ENCODE data around the gene FARS2. TPM values are rescaled to one million over a fixed set of nuclear protein-coding genes. Genes with fewer than 3 reads are reported as not detected.

The FARS2 gene
- polyA plus RNA-seq, 3 donors = 12.2 to 21.6 (median 17.7) TPM

DNA sequence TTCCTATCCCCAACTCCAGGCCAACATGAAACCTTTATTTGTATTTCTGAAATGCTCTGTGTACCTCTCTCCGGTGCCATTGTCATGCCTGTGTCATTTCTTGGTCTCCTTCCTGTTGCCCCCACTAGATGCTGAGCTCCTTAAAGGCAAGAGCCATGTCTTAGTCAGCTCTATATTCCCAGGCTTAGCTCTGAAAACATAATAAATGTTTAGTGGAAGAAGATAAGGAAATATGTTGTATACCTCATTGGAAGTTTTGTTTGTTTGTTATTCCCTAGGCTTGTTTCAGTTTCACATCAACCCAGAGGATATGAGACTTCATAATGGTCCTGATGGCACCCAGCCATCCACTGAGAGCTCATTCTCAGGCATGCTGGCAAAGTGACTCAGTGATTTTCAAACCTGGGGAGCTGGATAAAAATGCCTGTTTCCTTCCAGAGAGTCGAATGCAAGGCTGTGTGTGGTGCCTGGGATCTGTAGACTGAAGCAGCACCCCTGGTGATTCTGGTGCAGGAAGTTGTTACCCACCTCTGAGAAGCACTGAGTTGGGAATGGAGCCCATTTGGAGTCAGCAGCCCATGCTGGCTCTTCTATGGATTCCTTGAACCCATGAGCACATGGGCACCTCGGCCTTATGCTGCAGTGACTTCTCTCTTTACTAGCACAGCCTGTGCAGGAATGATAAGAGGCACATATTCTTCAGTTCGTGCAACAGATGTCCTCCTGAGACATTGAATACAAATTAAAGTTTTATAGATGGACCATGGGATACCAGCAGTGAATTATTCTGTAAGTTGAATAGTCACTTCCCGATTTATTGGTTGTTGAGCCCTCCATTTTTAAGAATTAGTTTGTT, 205.2 kb downstream of the FARS2 start:
- Mint-ChIP-seq H3K4me1 (peaks cover 3% of the 10 kb centered on the region), H3K36me3 (no peaks in the 10 kb centered on the region), H3K9me3 (no peaks in the 10 kb centered on the region), H3K4me3 (no peak overlapping the region), H3K27me3 (ENCODE audit: low read depth in 3 of 3) (no peaks in the 10 kb centered on the region), H3K27ac (no peak overlapping the region)
- DNase-seq = no peak
- Histone ChIP-seq H3K27ac (ENCODE audit: low read depth in 1 of 2, low read length in 2 of 2) (no peak overlapping the region), H4K20me1 (ENCODE audit: insufficient read depth, low read length) (no peaks in the 10 kb centered on the region), H3K9me3 (replicated peaks in 1 of 2; ENCODE audit: control insufficient read depth in 1 of 2, insufficient read depth in 1 of 2, low read length in 2 of 2) (no peaks in the 10 kb centered on the region), H2AFZ (ENCODE audit: insufficient read depth, low read depth, low read length, poor library complexity, severe bottlenecking) (no peak overlapping the region), H3K36me3 (replicated peaks in 1 of 2; ENCODE audit: control insufficient read depth in 1 of 2, insufficient read depth in 2 of 2, low read length in 2 of 2) (no peaks in the 10 kb centered on the region), H3K4me3 (replicated peaks in 1 of 3; ENCODE audit: low read depth in 2 of 3, low read length in 3 of 3) (no peak overlapping the region), H3K27me3 (ENCODE audit: control insufficient read depth in 2 of 2, insufficient read depth in 2 of 2, low read length in 2 of 2) (no peaks in the 10 kb centered on the region), H3K4me1 (ENCODE audit: control insufficient read depth in 1 of 2, insufficient read depth in 2 of 2, low read length in 2 of 2) (no peaks in the 10 kb centered on the region), H3K79me2 (ENCODE audit: insufficient read depth, low read length) (no peaks in the 10 kb centered on the region), H3K9ac (ENCODE audit: insufficient read depth, low read length, poor library complexity, severe bottlenecking) (no peak overlapping the region), H3K4me2 (replicated peaks; ENCODE audit: extremely low read depth, low read length, poor library complexity, severe bottlenecking) (no peak overlapping the region)
- intact Hi-C loops (cut with micrococcal nuclease) = loop anchor here in 1 of 2 donors (10.0 kb wide), 1 partner anchor 1078 kb away; no protein-coding TSS in a partner anchor
- 75% methylated on average over 2 of the region's 5 CpGs for WGBS (ENCODE audit: insufficient coverage)
- no peak for TF ChIP-seq CTCF (IDR thresholded peaks at IDR 0.05)

GRCh38 chr6:5468586-5468985, 207.3 kb downstream of the FARS2 start:
- H3K9me3 ChIP-seq (replicated peaks in 1 of 2; ENCODE audit: control insufficient read depth in 1 of 2, insufficient read depth in 1 of 2, low read length in 2 of 2) = no peaks in the 10 kb centered on the region
- no peak overlapping the region for H3K4me3 ChIP-seq (replicated peaks in 1 of 3; ENCODE audit: low read depth in 2 of 3, low read length in 3 of 3)
- H3K9ac ChIP-seq (ENCODE audit: insufficient read depth, low read length, poor library complexity, severe bottlenecking) = no peak overlapping the region
- no peaks in the 10 kb centered on the region for H4K20me1 ChIP-seq (ENCODE audit: insufficient read depth, low read length)
- H3K27me3 ChIP-seq (ENCODE audit: control insufficient read depth in 2 of 2, insufficient read depth in 2 of 2, low read length in 2 of 2) = no peaks in the 10 kb centered on the region
- Mint-ChIP-seq H3K4me3 (no peak overlapping the region), H3K9me3 (no peaks in the 10 kb centered on the region), H3K36me3 (no peaks in the 10 kb centered on the region), H3K27me3 (ENCODE audit: low read depth in 3 of 3) (no peaks in the 10 kb centered on the region), H3K27ac (no peak overlapping the region), H3K4me1 (peaks cover 3% of the 10 kb centered on the region)
- H3K4me1 ChIP-seq (ENCODE audit: control insufficient read depth in 1 of 2, insufficient read depth in 2 of 2, low read length in 2 of 2) = no peaks in the 10 kb centered on the region
- no peak for TF ChIP-seq CTCF (IDR thresholded peaks at IDR 0.05)
- no peaks in the 10 kb centered on the region for H3K36me3 ChIP-seq (replicated peaks in 1 of 2; ENCODE audit: control insufficient read depth in 1 of 2, insufficient read depth in 2 of 2, low read length in 2 of 2)
- intact Hi-C loops (cut with micrococcal nuclease) = loop anchor here in 1 of 2 donors (10.0 kb wide), 1 partner anchor 1076 kb away; no protein-coding TSS in a partner anchor
- DNase-seq = no peak
- H2AFZ ChIP-seq (ENCODE audit: insufficient read depth, low read depth, low read length, poor library complexity, severe bottlenecking) = no peak overlapping the region
- H3K79me2 ChIP-seq (ENCODE audit: insufficient read depth, low read length) = no peaks in the 10 kb centered on the region
- no peak overlapping the region for H3K27ac ChIP-seq (ENCODE audit: low read depth in 1 of 2, low read length in 2 of 2)
- H3K4me2 ChIP-seq (replicated peaks; ENCODE audit: extremely low read depth, low read length, poor library complexity, severe bottlenecking) = no peak overlapping the region
- no CpG with 5 or more reads among the region's 4 CpGs for WGBS (ENCODE audit: insufficient coverage)

Measured in CD14-positive monocyte (primary cell).